Measurements from ENCODE around the gene MUC6. TPM values are rescaled to one million over a fixed set of nuclear protein-coding genes. Genes with fewer than 3 reads are reported as not detected.

The MUC6 gene
- total RNA-seq, 2 donors from 2014 or later, result 0.10 TPM; not detected in 1

- H3K27me3 ChIP-seq, result no peaks in the 10 kb centered on the region
- no peak for DNase-seq
- no peaks in the 10 kb centered on the region for H3K36me3 ChIP-seq
- no peak overlapping the region for H3K27ac ChIP-seq
- no peak overlapping the region for H3K9ac ChIP-seq (ENCODE audit: low read depth in 2 of 2, low read length in 2 of 2)
- no peak overlapping the region for H3K4me3 ChIP-seq
- intact Hi-C loops (cut with DNase I), result no loop called here
- H3K9me3 ChIP-seq, result no peaks in the 10 kb centered on the region
- no peak for TF ChIP-seq CTCF (IDR thresholded peaks at IDR 0.05)
- no peaks in the 10 kb centered on the region for H3K4me1 ChIP-seq
Measured at GRCh38 chr11:1000357-1001278, 35.9 kb downstream of the MUC6 start.

GRCh38 chr11:999009-999408 is 37.5 kb downstream of the MUC6 start:
- no peak for TF ChIP-seq CTCF (IDR thresholded peaks at IDR 0.05)
- intact Hi-C loops (cut with DNase I), result no loop called here

GRCh38 chr11:997907-998306 is 38.6 kb downstream of the MUC6 start:
- DNase-seq, result no peak
- no peak overlapping the region for H3K27ac ChIP-seq
- intact Hi-C loops (cut with DNase I), result no loop called here
- no peaks in the 10 kb centered on the region for H3K4me1 ChIP-seq
- no peaks in the 10 kb centered on the region for H3K27me3 ChIP-seq
- no peaks in the 10 kb centered on the region for H3K9me3 ChIP-seq
- no peaks in the 10 kb centered on the region for H3K36me3 ChIP-seq
- no peak for TF ChIP-seq CTCF (IDR thresholded peaks at IDR 0.05)
- H3K4me3 ChIP-seq, result no peak overlapping the region
- H3K9ac ChIP-seq (ENCODE audit: low read depth in 2 of 2, low read length in 2 of 2), result no peak overlapping the region

More at GRCh38 chr11:999009-999408, 37.5 kb downstream of the MUC6 start:
- Histone ChIP-seq H3K9me3 (no peaks in the 10 kb centered on the region), H3K36me3 (no peaks in the 10 kb centered on the region), H3K9ac (ENCODE audit: low read depth in 2 of 2, low read length in 2 of 2) (no peak overlapping the region), H3K27ac (no peak overlapping the region), H3K4me1 (no peaks in the 10 kb centered on the region), H3K27me3 (no peaks in the 10 kb centered on the region), H3K4me3 (no peak overlapping the region)
- DNase-seq, result no peak

- no peak for TF ChIP-seq CTCF (IDR thresholded peaks at IDR 0.05)
Measured at GRCh38 chr11:996681-997080, 39.8 kb downstream of the MUC6 start.

GRCh38 chr11:995752-996420 is 40.6 kb downstream of the MUC6 start:
- intact Hi-C loops (cut with DNase I), result no loop called here
- Histone ChIP-seq H3K9me3 (no peaks in the 10 kb centered on the region), H3K27ac (no peak overlapping the region), H3K4me1 (no peaks in the 10 kb centered on the region), H3K9ac (ENCODE audit: low read depth in 2 of 2, low read length in 2 of 2) (no peak overlapping the region), H3K27me3 (no peaks in the 10 kb centered on the region), H3K4me3 (no peak overlapping the region), H3K36me3 (no peaks in the 10 kb centered on the region)
- DNase-seq, result no peak
- no peak for TF ChIP-seq CTCF (IDR thresholded peaks at IDR 0.05)

More at GRCh38 chr11:996681-997080, 39.8 kb downstream of the MUC6 start:
- H3K27me3 ChIP-seq, result no peaks in the 10 kb centered on the region
- no peaks in the 10 kb centered on the region for H3K9me3 ChIP-seq
- H3K4me1 ChIP-seq, result no peaks in the 10 kb centered on the region
- DNase-seq, result no peak
- no peaks in the 10 kb centered on the region for H3K36me3 ChIP-seq
- no peak overlapping the region for H3K4me3 ChIP-seq
- no peak overlapping the region for H3K27ac ChIP-seq
- intact Hi-C loops (cut with DNase I), result no loop called here
- H3K9ac ChIP-seq (ENCODE audit: low read depth in 2 of 2, low read length in 2 of 2), result no peak overlapping the region

All from colonic mucosa (tissue), 4 donors.